Measurements from ENCODE around the gene GHITM. TPM values are rescaled to one million over a fixed set of nuclear protein-coding genes. Genes with fewer than 3 reads are reported as not detected.
"Not testable (repeated sequence)": the region's sequence is repeated elsewhere in the genome, so short reads cannot be mapped to it uniquely, and the experiment has no call there.

GHITM gene
- total and polyA plus RNA-seq, 3 experiments from 2014 or later, result 218 to 294 (median 218) TPM

- H3K9me3 ChIP-seq (ENCODE audit: low read length); H3K36me3 Mint-ChIP-seq; H3K27ac Mint-ChIP-seq; H3K4me3 Mint-ChIP-seq; H3K4me1 Mint-ChIP-seq; DNase-seq; H3K27me3 ChIP-seq (ENCODE audit: insufficient read depth, low read length, poor library complexity, severe bottlenecking); H3K4me1 ChIP-seq (ENCODE audit: insufficient read depth, low read length); POLR2A ChIA-PET; H3K4me3 ChIP-seq (ENCODE audit: low read length); H3K36me3 ChIP-seq (ENCODE audit: insufficient read depth, low read length); CTCF ChIA-PET; H3K9me3 Mint-ChIP-seq; H3K27ac ChIP-seq (ENCODE audit: low read depth, low read length): not testable (repeated sequence)
- H3K27me3 Mint-ChIP-seq, result peaks cover 18 to 32% of the 10 kb centered on the region in 2 donors
These were observed 25.8 kb upstream of the GHITM start for GRCh38 chr10:84113468-84113867.

GRCh38 chr10:84114088-84114667 is 25.1 kb upstream of the GHITM start:
- no peak overlapping the region for H3K4me3 Mint-ChIP-seq
- H3K27me3 Mint-ChIP-seq, result peaks cover 18 to 37% of the 10 kb centered on the region in 2 donors
- Histone ChIP-seq H3K27ac (ENCODE audit: low read depth, low read length) (no peak overlapping the region), H3K4me1 (ENCODE audit: insufficient read depth, low read length) (no peaks in the 10 kb centered on the region), H3K36me3 (ENCODE audit: insufficient read depth, low read length) (no peaks in the 10 kb centered on the region), H3K27me3 (ENCODE audit: insufficient read depth, low read length, poor library complexity, severe bottlenecking) (no peaks in the 10 kb centered on the region), H3K4me3 (ENCODE audit: low read length) (no peak overlapping the region), H3K9me3 (ENCODE audit: low read length) (no peaks in the 10 kb centered on the region)
- ChIA-PET CTCF (no interaction called here), POLR2A (no interaction called here)
- H3K27ac Mint-ChIP-seq, result no peak overlapping the region
- H3K4me1 Mint-ChIP-seq, result no peaks in the 10 kb centered on the region
- H3K36me3 Mint-ChIP-seq, result no peaks in the 10 kb centered on the region
- no peak for DNase-seq
- H3K9me3 Mint-ChIP-seq, result no peaks in the 10 kb centered on the region

- H3K4me3 ChIP-seq (ENCODE audit: low read length); H3K36me3 Mint-ChIP-seq; H3K36me3 ChIP-seq (ENCODE audit: insufficient read depth, low read length); CTCF ChIA-PET; POLR2A ChIA-PET; H3K4me1 Mint-ChIP-seq; H3K9me3 Mint-ChIP-seq; H3K4me3 Mint-ChIP-seq; H3K9me3 ChIP-seq (ENCODE audit: low read length); H3K27ac Mint-ChIP-seq; H3K27ac ChIP-seq (ENCODE audit: low read depth, low read length); DNase-seq; H3K4me1 ChIP-seq (ENCODE audit: insufficient read depth, low read length); H3K27me3 ChIP-seq (ENCODE audit: insufficient read depth, low read length, poor library complexity, severe bottlenecking): not testable (repeated sequence)
- H3K27me3 Mint-ChIP-seq, result peaks cover 10 to 26% of the 10 kb centered on the region in 2 donors
These were observed 22.1 kb upstream of the GHITM start for GRCh38 chr10:84117204-84117603.

GRCh38 chr10:84117686-84118394 is 21.5 kb upstream of the GHITM start:
- H3K9me3 ChIP-seq (ENCODE audit: low read length), result no peaks in the 10 kb centered on the region
- ChIA-PET POLR2A (no interaction called here), CTCF (no interaction called here)
- Mint-ChIP-seq H3K9me3 (no peaks in the 10 kb centered on the region), H3K27ac (no peak overlapping the region), H3K4me3 (no peak overlapping the region), H3K27me3 (peaks cover 10 to 26% of the 10 kb centered on the region in 2 donors), H3K4me1 (no peaks in the 10 kb centered on the region), H3K36me3 (no peaks in the 10 kb centered on the region)
- H3K4me3 ChIP-seq (ENCODE audit: low read length), result no peak overlapping the region
- no peaks in the 10 kb centered on the region for H3K27me3 ChIP-seq (ENCODE audit: insufficient read depth, low read length, poor library complexity, severe bottlenecking)
- H3K27ac ChIP-seq (ENCODE audit: low read depth, low read length), result no peak overlapping the region
- DNase-seq, result no peak
- no peaks in the 10 kb centered on the region for H3K36me3 ChIP-seq (ENCODE audit: insufficient read depth, low read length)
- no peaks in the 10 kb centered on the region for H3K4me1 ChIP-seq (ENCODE audit: insufficient read depth, low read length)

GRCh38 chr10:84118395-84119006 is 20.8 kb upstream of the GHITM start:
- Histone ChIP-seq H3K4me3 (ENCODE audit: low read length) (no peak overlapping the region), H3K36me3 (ENCODE audit: insufficient read depth, low read length) (no peaks in the 10 kb centered on the region), H3K9me3 (ENCODE audit: low read length) (no peaks in the 10 kb centered on the region), H3K27ac (ENCODE audit: low read depth, low read length) (no peak overlapping the region), H3K4me1 (ENCODE audit: insufficient read depth, low read length) (no peaks in the 10 kb centered on the region), H3K27me3 (ENCODE audit: insufficient read depth, low read length, poor library complexity, severe bottlenecking) (no peaks in the 10 kb centered on the region)
- Mint-ChIP-seq H3K4me3 (no peak overlapping the region), H3K36me3 (no peaks in the 10 kb centered on the region), H3K4me1 (no peaks in the 10 kb centered on the region), H3K9me3 (no peaks in the 10 kb centered on the region), H3K27ac (peak overlapping the region in 1 of 8 donors; percentile 61), H3K27me3 (peaks cover 11 to 26% of the 10 kb centered on the region in 2 donors)
- ChIA-PET CTCF (no interaction called here), POLR2A (no interaction called here)
- DNase-seq, result no peak

GRCh38 chr10:84123362-84123761 is 15.9 kb upstream of the GHITM start:
- Mint-ChIP-seq H3K4me3 (no peak overlapping the region), H3K9me3 (peaks cover 13 to 25% (median 22%) of the 10 kb centered on the region in 5 donors), H3K27ac (peak overlapping the region in 1 of 8 donors; percentile 27), H3K27me3 (peaks cover 10 to 29% of the 10 kb centered on the region in 2 donors), H3K4me1 (no peaks in the 10 kb centered on the region), H3K36me3 (peaks cover 0 to 21% (median 2%) of the 10 kb centered on the region in 3 donors)
- ChIA-PET CTCF (no interaction called here), POLR2A (no interaction called here)
- Histone ChIP-seq H3K27me3 (ENCODE audit: insufficient read depth, low read length, poor library complexity, severe bottlenecking) (peaks cover 2% of the 10 kb centered on the region), H3K27ac (ENCODE audit: low read depth, low read length) (no peak overlapping the region), H3K4me1 (ENCODE audit: insufficient read depth, low read length) (no peaks in the 10 kb centered on the region), H3K36me3 (ENCODE audit: insufficient read depth, low read length) (no peaks in the 10 kb centered on the region), H3K9me3 (ENCODE audit: low read length) (peaks cover 5% of the 10 kb centered on the region), H3K4me3 (ENCODE audit: low read length) (no peak overlapping the region)
- DNase-seq, result no peak

GRCh38 chr10:84125910-84126784 is 13.2 kb upstream of the GHITM start:
- DNase-seq, CTCF ChIA-PET, POLR2A ChIA-PET: not testable (repeated sequence)

GRCh38 chr10:84126785-84127167 is 12.5 kb upstream of the GHITM start:
- peaks cover 5% of the 10 kb centered on the region for H3K9me3 ChIP-seq (ENCODE audit: low read length)
- no peak for DNase-seq
- no peaks in the 10 kb centered on the region for H3K36me3 ChIP-seq (ENCODE audit: insufficient read depth, low read length)
- H3K4me3 ChIP-seq (ENCODE audit: low read length), result no peak overlapping the region
- Mint-ChIP-seq H3K27ac (no peak overlapping the region), H3K9me3 (peaks cover 13 to 30% (median 22%) of the 10 kb centered on the region in 5 donors), H3K4me1 (no peaks in the 10 kb centered on the region), H3K27me3 (peaks cover 23 to 39% of the 10 kb centered on the region in 2 donors), H3K4me3 (no peak overlapping the region), H3K36me3 (peaks cover 0 to 24% (median 2%) of the 10 kb centered on the region in 3 donors)
- peaks cover 11% of the 10 kb centered on the region for H3K27me3 ChIP-seq (ENCODE audit: insufficient read depth, low read length, poor library complexity, severe bottlenecking)
- no peak overlapping the region for H3K27ac ChIP-seq (ENCODE audit: low read depth, low read length)
- ChIA-PET CTCF (no interaction called here), POLR2A (no interaction called here)
- no peaks in the 10 kb centered on the region for H3K4me1 ChIP-seq (ENCODE audit: insufficient read depth, low read length)

More at GRCh38 chr10:84125910-84126784, 13.2 kb upstream of the GHITM start:
- H3K27me3 Mint-ChIP-seq, result peaks cover 23 to 34% of the 10 kb centered on the region in 2 donors
- H3K27me3 ChIP-seq (ENCODE audit: insufficient read depth, low read length, poor library complexity, severe bottlenecking), result peaks cover 11% of the 10 kb centered on the region
- not testable (repeated sequence) for H3K4me1 Mint-ChIP-seq; H3K4me3 ChIP-seq (ENCODE audit: low read length); H3K4me1 ChIP-seq (ENCODE audit: insufficient read depth, low read length); H3K36me3 ChIP-seq (ENCODE audit: insufficient read depth, low read length); H3K4me3 Mint-ChIP-seq; H3K9me3 ChIP-seq (ENCODE audit: low read length); H3K27ac ChIP-seq (ENCODE audit: low read depth, low read length)
- peaks cover 13 to 30% (median 22%) of the 10 kb centered on the region in 5 donors for H3K9me3 Mint-ChIP-seq
- peaks cover 0 to 24% (median 2%) of the 10 kb centered on the region in 3 donors for H3K36me3 Mint-ChIP-seq
- peak overlapping the region in 1 of 8 donors; percentile 88 for H3K27ac Mint-ChIP-seq
